SH-SY5Y (cell line): Measurements from ENCODE around the gene IFITM1.

Source experiments
- GATA2 ChIP-seq: IDR thresholded peaks from 2 replicates; pipeline ENCODE4 v1.6.1; 2011; ENCODE audit warnings: mild to moderate bottlenecking, low read depth, low read length
- GATA3 ChIP-seq: IDR thresholded peaks from 2 replicates; pipeline ENCODE4 v1.6.1; 2011; ENCODE audit warnings: low read depth, mild to moderate bottlenecking, low read length, moderate library complexity

GRCh38 chr11:359181-359714 lies 45.4 kb downstream of the IFITM1 start:
- TF ChIP-seq GATA3 (no peak), GATA2 (no peak)
